ENCODE data around the gene CDC20B.

DNA sequence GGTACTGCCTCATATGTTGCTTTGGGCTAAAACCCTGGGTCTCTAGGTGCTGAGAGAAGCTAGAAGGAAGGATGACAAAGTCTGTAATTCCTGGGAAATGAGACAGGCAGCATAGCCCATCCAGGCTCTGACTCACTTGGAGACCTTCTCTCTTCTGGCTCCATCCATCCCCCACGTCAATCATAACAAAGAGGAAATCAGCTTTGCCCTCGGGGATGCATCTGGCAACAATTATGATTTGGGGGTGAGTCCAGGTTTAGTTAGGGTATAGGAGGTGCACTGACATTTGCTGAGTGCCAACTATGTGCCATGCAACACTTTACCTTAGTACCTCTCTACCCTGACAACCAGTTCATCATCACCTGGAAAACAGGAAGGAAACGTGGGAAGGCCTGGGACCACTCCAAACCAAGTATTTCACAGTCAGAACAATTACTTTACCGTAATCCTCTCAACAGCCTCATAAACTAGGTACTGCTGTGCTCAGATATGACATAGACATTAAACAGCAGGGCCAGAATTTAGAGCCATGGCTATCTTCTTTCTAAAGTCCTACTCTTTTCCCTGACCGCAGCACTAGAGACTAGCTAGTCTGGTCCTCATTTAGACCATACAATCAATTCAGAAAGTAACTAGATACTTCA is 109.6 kb downstream of the CDC20B start:
- TF ChIP-seq CTCF (IDR thresholded peaks at IDR 0.05; ENCODE audit: insufficient read depth, low read length) (no peak), REST (IDR thresholded peaks at IDR 0.05; ENCODE audit: insufficient replicate concordance, low read depth) (no peak), POLR2AphosphoS5 (IDR thresholded peaks at IDR 0.05; ENCODE audit: low read depth) (no peak)
